HG02943 (cell line): ENCODE results near the gene SMYD4.
"Not testable (repeated sequence)": the region's sequence is repeated elsewhere in the genome, so short reads cannot be mapped to it uniquely, and the experiment has no call there.

ENCODE experiments used
- ATAC-seq: cut with Tn5 transposase; IDR thresholded peaks from one replicate; pipeline ENCODE4 v1.9.1; 2021; ENCODE audit warnings: mild to moderate bottlenecking, low read depth, moderate library complexity; ENCODE audit not compliant: unreplicated experiment

SMYD4 gene

DNA sequence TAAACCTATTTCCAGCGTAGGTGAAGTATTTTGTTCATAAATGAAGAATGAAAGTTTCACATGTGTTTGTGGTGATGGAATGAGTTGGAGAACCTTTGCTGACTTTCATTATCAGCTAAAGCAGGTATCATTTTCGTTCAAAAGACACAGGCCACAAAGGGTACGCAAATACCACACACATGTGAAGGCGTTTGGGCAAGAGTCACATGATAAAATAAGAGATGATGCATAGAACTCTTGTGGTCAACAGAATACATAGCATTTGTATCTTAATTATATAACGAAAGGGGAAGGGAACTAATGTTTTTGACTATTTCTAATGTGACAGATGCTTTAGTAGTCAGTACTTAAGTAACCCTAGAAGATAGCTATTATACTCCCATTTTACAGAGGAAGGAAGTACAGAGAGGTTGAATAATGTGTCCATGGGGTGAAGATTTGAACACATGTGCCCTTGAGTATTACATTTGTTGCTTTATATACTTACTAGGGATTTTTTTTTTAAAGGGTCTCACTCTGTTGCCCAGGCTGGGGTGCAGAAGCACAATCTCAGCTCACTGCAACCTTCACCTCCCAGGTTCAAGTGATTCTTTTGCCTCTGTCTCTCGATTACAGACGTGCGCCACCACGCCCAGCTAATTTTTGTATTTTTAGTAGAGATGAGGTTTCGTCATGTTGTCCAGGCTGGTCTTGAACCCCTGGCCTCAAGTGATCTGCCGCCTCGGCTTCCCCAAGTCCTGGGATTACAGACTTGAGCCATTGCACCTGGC lies 4.9 kb upstream of the SMYD4 start:
- ATAC-seq, result no peak

GRCh38 chr17:1830288-1830687 lies 586 bp upstream of the SMYD4 start:
- no peak for ATAC-seq

DNA sequence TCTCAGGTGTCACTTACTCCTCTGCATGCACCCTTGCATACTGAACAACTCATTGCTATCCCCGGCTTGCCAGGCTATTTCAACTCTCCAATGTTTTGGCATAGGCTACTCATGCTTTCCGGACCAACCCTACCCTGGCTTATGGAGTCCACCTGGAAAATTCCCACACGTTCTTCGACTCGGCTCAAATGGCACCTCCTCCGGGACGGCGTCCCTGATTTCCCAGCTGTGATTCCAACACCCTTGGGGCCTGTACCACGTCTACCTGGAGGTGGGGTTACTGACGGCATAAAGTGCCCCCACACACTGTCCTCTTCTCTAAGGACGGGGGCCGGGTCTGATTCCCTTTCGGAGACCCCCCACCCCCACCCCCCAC lies 498 bp downstream of the SMYD4 start:
- ATAC-seq, result peak; percentile 7

- no peak for ATAC-seq
These were observed 9.0 kb downstream of the SMYD4 start for GRCh38 chr17:1820528-1821252.

- ATAC-seq, result no peak
These were observed 16.6 kb downstream of the SMYD4 start for GRCh38 chr17:1813088-1813487.

GRCh38 chr17:1810450-1811103 lies 19.1 kb downstream of the SMYD4 start:
- no peak for ATAC-seq

- ATAC-seq, result not testable (repeated sequence)
These were observed 19.9 kb downstream of the SMYD4 start for GRCh38 chr17:1809815-1810214.

- ATAC-seq, result no peak
These were observed 21.1 kb downstream of the SMYD4 start for GRCh38 chr17:1808644-1809043.

DNA sequence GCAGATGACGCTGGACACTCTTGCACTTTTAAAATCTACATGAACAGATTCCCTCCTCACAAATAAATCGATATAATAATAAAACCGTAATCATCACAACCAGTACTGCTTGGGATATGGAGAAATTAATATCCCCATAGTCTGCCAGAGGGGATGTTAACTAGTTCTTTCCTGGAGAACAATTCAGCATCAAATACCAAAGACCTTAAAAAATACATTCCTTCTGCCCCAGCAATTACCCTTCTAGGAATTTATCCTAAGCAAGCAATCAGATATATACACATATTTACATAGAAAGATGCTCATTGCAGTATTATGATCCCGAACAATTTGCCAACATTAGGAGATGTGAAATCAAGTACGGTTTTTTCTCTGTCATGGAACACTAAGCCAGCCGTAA lies 21.8 kb downstream of the SMYD4 start:
- no peak for ATAC-seq

GRCh38 chr17:1803280-1803679 lies 26.4 kb downstream of the SMYD4 start:
- ATAC-seq, result no peak

- no peak for ATAC-seq
These were observed 27.3 kb downstream of the SMYD4 start for GRCh38 chr17:1802429-1802828.

DNA sequence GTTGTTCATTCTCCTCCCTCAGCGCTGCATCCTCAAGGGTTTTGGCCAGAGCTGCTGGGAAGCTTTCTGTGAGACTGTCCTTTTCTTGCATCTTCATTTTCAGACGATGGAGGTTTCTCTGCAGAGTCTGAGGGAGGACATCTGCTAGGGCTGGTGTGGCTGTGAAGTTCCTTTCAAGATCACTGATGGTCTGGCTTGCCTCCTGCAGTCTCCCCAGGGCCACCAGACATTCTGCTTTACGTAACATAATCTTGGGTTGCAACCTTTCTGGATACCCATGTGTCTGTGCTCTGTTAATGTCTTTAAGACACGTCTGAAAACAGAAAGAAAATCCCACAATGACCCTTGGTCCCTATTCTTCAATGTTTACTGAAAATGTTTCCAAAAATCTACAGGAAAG lies 29.0 kb downstream of the SMYD4 start:
- ATAC-seq, result no peak

DNA sequence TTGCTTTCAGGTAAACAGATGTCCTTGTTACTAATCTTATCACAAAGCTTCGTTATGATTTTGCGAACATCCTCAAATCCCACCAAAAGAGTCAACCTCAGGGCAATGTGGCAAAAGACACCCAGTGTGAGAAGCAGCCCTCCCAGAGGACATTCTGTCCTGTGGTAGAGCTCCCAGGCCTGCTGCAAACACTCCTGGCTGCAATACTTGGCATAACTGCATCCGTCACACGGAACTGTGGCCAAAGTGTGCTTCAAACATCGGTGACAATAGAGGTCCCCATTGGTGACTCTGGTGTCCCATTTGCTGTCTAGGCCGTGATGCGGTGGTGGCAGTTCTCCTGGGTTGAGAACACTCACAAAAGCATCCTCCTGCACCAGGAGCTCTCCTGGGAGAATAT lies 29.5 kb downstream of the SMYD4 start:
- no peak for ATAC-seq

- ATAC-seq, result not testable (repeated sequence)
These were observed 31.9 kb downstream of the SMYD4 start for GRCh38 chr17:1797846-1798245.

DNA sequence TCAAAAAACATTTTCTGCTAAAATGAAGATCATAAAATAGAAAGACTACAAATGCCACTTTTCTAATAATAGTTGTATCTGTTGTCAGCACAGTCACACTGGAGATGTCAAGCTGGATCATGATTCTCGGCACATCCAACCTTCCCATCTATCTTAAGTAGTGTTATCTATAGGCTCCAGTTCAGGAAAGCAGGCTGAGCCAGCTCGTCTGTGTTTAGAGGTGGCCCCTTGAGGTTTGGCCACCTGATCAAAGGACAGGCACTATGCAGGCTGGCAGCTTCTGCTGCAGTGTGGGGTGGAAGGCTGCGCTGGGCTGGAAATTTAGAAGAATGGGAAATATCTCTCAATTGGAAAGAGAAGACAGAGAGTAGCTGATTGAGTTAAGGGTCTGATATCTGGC lies 32.4 kb downstream of the SMYD4 start:
- ATAC-seq, result no peak

DNA sequence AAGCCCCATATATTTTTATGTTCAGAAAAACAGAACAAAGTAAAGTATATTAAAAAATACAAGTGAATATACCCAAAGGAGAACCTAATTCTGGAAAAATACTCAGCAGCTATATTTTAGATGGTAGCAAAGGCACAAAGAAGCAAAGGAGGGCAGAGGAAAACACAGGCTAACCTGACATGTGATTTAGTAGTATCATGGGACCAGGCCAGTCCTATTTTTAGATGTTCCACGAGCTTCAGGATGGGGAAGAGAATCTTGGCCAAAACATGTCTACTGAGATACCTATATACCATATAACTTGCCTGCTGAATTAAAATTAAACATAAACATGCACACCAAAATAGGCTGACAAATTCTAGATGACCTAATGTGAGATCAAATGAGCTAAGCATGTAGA lies 32.9 kb downstream of the SMYD4 start:
- no peak for ATAC-seq

GRCh38 chr17:1793447-1793806 lies 36.3 kb downstream of the SMYD4 start:
- no peak for ATAC-seq

- no peak for ATAC-seq
These were observed 36.9 kb downstream of the SMYD4 start for GRCh38 chr17:1792495-1793446.

DNA sequence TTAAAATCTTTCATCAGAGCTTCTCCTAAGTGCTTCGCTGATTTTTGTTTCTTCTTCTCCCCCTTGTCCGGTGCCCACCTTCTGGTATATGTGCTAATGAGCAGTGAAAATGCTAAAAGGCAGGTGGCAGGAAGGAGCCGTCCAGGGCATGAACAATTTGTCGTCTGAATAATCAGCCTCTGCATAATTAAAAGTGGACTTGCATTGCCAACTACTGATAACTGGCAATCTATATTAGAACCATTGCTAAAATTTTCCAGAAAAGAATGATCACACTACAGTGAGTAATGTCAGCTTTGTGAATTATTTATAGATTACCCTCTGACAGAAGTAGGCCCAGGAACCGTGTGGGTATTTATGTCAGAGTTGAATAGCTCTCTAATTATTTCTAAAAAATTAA lies 39.8 kb downstream of the SMYD4 start:
- ATAC-seq, result no peak

DNA sequence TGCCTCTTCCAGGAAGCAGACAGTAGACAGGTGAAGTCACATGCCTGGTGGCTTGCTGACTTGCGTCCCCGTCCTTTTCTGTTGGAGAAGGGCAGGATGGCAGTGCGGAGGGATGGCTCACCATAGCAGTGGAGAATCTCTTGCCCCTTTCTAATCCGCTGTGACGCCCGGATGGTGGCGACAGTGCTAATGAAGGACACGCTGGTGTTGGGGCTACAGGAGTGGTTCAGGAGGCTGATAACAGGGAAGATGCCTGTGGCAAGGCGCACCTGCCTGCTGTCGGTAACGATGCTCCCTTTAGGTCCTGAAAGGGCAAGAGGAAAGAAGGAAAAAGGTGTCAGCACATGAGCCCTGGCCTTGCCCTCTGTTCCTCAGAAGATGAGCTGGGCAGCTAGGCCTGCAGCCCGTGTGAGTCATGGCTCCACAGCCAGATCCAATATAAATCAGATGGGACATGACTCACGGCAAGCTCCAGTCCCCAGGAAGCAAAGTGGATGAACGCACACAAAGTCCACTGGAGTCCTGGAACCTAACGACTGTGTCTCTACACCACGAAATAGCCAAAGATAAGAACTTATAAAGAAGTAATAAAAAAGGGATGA lies 42.3 kb downstream of the SMYD4 start:
- no peak for ATAC-seq
